SHP77 (cell line): ENCODE measurements around the gene RHO.
"Not testable (repeated sequence)": the region's sequence is repeated elsewhere in the genome, so short reads cannot be mapped to it uniquely, and the experiment has no call there.

ENCODE experiments used
- DNase-seq, 2 experiments: peaks; one replicate each; lab custom pipeline; 2025; lab: John Stamatoyannopoulos, UW

RHO gene

DNA sequence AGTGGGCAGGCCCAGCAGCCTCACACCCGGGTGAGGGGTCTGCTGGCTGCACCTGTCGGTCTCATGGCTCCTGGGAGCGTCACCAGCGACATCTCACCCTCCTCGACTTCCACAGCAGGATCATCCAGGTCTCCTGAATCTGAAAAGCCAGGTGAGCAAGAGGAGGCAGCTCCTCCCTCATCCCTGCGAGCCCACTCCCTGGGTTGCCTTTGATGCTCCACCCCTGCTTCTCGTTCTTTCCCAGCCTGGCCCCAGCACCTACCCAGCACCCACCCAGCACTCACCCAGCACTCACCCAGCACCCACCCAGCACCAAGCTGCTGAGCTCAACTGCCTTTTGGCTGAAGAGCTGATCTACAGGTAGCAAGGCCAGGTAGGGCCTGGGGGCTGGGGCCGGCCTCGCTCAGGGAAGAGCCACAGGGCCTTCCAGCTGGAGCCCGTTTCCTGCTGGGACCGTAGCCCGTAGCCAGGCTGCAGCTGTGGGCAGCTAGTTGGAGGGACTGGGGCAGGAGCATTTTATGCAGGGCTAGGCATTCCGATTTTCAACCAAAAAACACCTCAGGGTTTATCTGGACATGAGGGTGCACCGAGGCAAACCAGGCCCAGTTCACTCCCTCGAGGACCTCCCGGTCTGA is 14.8 kb downstream of the RHO start, which contains the start of gene H1-8:
H1-8 (plus strand) TSS at position 20 of the 635 bp plus-strand sequence; CDS start at position 64, 44 bp downstream.
- DNase-seq, result no peak

DNA sequence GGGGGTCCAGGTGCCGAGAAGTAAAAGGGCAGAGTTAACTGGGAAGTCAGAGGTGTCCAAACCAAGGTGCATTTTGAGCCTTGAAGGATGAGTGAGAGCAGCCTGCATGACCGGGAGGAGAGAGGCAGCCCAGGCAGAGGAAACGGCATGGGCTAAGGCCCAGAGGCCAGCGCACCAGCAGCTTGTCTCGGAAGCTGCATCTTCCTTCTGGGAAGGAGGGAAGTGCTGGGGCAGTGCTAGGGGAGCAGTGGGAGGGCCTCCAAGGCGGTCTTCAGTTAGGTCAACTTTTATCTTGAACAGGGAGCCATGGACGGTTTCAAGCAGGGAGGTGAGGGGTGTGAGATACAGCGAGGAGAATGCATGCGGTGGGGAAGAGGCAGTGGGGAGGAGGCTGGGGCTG is 15.6 kb downstream of the RHO start:
- DNase-seq, result no peak

DNA sequence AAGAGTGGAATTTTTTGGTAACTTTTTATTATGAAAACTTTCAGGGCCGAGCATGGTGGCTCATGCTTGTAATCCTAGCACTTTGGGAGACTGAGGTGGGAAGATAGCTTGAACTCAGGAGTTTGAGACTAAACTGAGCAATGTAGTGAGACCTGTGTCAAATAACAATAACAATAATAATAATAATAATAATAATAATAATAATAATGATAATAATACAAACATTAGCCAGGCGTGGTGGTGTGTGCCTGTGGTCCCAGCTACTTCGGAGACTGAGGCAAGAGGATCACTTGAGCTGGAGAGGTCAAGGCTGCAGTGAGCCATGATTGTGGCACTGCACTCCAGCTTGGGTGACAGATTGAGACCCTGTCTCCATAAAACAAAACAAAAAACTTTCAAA is 17.5 kb downstream of the RHO start:
- DNase-seq, result not testable (repeated sequence)

DNA sequence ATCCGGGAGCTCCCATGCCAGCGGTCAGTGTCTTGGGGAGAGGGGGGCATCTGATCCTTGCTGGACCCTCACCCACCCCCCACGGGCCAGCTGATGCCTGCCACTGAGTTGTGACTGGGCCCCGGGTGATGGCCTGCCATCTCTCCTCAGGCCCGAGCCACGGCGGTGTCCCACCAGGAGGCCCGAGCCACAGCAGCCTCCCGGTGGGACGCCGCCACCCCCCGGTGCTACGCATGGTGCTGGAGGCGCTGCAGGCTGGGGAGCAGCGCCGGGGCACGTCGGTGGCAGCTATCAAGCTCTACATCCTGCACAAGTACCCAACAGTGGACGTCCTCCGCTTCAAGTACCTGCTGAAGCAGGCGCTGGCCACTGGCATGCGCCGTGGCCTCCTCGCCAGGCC is 18.8 kb downstream of the RHO start:
- DNase-seq, result no peak

DNA sequence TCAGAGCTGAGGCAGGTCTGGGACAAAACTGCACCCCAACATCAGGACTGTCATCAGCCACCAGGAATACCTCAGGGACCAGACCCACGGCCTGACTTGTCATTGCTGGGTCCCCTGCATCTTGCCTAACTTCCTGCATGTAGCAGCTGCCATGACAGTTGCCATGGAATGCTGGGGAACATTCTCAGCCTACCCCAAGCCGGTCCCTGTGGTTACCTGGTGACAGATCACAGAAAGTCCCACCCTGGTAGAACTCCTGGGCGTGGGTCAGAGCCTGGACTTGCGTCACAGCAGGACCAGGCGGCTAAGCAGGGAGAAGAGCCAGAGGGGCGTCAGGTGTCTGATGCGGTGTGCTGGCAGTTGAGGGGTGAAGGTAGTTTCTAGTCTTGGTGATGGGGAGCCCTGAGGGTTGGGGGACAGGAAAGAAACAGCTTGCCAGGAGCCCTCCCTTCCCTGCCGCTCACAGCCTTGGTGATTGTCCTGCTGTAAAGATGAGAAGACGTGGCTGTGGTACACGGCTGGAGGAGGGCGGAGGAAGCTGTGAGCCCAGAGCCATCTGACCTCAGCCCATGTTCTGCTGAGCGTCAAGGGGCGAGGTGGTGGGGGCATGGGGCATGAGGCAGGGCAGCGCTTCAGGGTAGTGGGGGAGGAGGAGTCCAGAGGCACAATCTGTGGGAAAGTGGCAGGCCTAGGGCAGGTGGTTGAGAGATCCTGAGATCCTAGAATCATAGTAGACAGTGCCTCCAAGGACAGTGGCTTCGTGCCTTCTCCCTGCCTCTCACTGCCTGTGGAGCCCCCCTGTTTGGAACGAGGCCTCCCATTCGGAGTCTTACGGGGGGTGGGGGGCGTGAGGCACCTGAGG is 19.9 kb downstream of the RHO start:
- DNase-seq, result no peak

DNA sequence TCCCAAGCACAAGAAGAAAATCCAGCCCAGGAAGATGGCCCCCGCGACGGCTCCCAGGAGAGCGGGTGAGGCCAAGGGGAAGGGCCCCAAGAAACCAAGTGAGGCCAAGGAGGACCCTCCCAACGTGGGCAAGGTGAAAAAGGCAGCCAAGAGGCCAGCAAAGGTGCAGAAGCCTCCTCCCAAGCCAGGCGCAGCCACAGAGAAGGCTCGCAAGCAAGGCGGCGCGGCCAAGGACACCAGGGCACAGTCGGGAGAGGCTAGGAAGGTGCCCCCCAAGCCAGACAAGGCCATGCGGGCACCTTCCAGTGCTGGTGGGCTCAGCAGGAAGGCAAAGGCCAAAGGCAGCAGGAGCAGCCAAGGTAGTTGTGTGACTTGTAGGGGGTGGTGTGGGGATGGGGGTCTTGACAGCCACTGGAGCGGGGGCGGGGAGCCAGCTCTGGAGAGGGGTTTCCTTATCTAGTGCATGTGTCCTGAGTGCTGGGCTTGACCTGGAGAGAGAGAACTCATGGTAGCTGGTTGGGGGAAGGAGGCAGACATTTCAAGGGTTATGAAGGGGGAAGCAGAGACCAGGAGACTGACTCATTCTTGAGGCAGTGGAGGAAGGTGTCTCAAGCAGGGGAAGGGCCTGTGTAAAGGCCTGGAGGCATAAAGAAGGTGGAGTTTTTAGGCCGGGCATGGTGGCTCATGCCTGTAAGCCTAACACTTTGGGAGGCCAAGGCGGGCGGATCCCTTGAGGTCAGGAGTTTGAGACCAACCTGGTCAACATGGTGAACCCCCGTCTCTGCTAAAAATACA is 20.8 kb downstream of the RHO start:
- DNase-seq, result no peak

DNA sequence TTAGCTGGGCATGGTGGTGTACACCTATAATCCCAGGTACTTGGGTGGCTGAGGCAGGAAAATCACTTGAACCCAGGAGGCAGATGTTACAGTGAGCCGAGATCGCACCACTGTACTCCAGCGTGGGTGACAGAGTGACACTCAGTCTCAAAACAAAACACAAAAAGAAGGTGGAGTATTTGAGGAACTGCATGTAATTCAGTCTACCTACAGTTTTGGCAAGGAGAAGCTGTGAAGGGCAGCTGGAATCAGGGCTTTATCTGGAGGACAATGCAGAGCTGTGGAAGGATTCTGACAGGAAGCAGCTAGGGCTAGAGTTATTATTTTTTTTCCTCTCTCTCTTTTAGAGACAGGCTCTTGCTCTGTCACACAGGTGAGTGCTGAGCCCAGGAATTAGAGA is 21.4 kb downstream of the RHO start:
- no peak for DNase-seq

DNA sequence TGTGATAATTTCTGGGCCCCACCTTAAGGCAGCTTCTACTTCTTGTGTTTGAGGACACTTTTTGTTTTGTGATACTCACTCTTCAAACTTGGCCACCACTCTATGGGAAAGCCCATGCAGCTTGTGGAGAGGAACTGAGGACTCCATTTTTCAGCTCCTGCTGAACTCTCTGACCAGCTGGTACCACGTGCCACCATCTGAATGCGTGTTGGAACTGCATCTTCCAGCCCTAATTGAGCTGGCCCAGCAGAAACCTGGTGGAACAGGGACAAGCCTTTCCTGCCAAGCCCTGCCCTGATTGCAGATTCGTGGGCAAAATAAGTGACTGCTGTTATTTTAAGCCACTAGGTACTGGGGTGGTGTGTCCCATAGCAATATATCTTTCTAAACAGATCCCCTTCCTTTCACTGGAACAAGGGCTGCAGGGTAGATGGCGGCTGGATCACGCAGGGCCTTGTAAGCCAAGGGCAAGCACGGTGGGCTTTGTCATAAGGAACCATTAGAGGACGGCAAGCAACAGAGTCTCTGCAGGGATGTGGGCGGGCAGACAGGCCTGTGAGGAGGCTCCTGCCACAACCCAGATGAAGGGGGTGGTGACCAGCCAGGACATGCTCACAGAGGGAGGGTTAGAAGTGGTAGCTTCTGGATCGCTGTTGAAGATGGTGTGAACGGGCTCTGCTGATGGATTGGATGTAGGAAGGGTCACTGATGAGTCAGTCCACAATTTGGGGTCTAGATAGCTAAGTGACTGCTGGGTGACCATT is 24.0 kb downstream of the RHO start:
- no peak for DNase-seq

DNA sequence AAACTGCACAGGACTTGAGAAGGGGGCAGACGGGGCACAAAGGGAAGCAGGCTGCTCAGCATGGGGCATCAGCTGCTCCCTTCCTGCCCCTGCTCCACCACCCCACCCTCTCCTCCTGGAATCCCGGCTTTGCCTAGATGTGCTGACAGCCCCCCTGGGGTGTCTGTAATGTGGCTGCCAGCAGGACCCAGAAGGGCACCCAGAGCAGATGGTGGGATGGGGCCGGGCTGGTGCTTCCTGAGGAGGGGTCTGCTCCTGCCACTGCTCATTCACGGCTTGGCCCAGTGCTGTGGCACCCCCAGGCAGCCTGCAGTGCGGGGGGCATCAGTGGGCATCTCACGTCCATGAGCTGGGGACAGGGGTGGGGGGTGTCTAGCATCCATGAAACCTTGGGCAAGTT is 24.7 kb downstream of the RHO start:
- DNase-seq, result no peak

DNA sequence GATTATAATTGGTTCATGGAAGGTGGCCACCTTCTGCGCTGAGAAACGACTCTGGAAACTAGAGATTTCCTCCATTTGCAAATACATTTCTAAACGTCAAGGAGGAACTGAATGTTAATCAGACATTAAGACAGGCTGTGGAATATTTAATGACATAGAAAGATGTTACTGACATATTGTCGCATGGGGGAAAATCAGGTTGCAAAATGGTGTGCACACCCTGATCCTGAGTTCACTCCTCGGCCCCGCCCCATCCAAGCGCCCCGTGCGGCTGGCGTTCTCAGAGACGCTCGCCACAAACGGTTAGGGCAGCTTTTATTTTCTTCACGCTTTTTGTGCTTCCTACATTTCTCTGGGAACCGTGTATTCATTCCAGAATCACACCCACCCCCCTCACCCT is 25.3 kb downstream of the RHO start:
- DNase-seq, result no peak

DNA sequence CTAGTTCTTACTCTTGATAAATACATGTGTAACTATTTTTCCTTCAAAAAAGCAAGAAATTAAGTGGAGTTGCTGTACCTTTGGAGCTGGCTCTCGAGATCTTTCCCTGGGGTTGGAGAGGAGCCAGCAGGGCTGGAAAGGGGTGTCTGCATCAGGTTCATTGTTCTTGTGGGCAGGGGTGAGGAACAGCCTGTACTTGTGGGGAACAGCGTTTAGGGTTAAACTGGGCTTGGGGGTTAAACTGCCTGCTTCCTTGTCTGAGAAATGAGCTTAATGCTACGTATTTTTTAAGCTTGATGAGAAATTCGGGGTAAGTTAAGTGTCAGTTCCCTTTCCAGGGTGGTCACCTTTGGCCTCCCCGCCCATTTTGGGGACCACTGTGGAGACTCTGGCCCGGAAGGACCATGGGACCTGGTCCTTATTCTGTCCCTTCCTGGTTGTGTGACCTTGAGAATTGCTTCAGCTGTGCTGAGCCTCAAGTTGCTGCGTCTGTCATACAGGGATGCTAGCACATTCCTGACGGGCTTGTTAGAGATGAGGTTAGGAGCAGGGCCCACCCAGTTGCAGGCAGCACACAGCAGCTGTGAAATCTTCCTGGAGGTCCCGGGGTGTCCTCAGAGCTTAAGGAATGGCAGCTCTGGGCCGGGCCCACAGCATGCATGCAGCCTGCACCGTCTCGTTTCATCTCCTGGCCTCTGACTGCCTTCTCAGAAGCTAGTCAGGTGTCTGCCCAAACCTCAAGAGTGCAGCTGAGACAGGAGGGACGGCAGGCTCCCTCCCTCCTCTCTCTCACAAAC is 26.1 kb downstream of the RHO start:
- DNase-seq, result no peak

DNA sequence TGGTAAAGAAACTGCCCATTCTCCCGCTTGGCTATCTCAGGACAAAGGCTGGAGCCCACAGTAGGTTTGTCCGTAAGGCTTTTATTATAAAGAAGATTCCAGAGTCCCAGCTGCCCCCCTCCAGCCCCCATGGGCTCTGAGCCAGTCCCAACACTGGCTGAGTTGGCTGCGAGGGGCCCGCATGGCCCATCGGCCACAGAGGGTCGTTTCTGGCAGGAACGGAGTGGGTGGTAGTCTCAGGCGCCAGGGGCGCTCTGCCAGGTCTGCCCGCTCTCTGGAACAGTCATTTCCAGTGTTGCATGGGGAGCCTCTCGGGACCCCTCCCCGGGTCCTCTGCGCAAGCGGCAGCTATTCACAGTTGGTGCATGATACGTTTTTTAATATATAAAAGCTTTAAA is 26.7 kb downstream of the RHO start:
- no peak for DNase-seq

DNA sequence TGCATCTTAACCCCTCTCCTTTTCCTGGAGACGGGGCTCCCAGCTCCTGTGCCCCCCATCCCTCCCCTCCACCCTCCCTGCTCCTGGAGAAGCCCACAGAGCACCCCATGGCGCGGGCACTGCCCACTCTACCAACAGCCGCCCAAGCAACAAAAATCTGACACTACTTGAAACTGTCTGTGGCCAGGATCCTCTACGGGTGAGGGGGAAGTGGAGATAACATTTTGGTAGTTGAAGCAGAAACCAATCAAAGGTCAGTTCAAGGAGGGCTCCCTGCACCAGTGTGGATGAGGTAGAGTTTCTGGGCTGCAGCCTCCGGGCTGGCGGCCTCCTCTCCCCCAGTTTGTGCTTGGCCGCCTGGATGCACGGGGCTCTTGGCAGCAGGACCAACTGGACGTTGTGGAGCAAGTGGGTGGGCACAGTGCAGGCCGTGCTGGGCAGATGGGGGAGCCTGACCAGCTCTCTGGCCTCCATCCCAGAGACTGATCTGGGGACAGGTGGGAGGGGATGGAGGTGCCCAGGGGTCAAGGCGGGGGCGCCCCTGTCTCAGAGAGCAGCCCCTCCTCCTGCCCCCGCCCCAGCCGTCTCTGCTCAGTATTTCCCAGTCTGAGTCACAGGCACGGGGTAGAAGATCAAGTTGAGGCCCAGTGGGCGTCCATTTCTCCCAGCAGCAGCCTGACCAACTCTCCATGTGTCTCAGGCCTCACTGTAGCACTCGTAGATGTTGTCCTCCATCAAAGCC is 27.3 kb downstream of the RHO start:
- no peak for DNase-seq

DNA sequence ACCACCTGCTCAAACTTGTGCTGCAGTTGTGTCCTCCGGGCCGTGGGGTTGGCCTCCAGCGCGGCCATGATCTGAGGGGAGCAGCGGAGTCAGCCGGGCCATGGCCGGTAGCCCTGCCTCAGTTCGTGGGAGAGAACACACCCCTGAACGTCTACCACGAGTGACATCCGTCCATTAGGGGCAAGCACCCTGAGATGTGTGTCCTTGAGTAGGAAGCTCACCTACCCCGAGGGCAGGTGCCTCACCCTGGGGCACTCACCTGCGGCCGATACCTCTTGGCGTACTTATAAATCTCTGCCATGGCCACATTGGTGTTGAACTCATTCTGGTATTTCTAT is 27.9 kb downstream of the RHO start:
- DNase-seq, result no peak

DNA sequence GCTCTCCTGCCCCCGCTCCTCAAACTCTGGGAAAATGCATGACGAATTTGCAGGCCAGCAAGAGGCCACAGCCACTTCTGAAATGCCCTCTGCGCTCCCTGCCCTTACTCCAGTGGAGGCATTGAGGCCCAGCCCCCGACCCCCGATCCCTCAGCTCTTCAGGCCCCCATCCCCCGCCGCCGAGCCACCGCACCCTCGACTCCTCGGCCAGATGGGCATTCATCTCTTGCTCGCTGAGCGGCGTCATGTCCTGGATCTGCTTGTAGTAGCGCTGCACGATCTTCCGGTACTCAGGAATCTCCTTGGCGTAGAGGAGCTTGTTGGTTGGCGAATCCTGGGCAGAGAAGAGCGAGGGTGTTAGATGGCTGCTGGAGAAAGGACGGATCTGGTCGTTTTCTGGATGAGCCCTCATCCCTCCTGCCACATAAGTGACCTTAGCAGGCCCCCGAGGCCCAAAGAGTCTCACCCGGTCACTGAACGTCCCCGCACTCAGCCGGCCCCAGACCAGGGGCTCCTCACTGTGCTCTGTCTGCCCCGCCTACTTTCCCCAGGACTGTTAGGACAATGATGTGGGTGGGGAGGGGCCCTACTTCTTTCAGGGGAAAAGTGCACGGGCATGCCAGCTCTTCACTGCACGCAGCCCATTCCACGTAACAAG is 28.6 kb downstream of the RHO start:
- no peak for DNase-seq

DNA sequence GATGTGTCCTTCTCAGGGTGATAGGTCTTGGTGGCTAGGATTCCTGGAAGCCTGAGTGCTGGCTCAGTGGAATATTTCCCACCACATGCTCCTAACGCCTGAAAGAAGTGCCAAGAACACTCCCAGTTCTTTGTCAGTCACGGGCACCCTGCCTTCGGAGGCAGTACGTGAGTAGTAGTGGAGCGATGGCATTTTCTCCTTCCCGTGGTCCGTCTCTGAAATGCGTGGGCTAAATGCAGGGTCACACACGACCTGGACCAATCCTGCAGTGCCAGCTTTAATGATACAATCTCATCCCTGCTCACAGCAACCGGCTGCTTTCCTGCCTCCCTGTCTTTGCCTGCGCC is 29.1 kb downstream of the RHO start:
- DNase-seq, result no peak

DNA sequence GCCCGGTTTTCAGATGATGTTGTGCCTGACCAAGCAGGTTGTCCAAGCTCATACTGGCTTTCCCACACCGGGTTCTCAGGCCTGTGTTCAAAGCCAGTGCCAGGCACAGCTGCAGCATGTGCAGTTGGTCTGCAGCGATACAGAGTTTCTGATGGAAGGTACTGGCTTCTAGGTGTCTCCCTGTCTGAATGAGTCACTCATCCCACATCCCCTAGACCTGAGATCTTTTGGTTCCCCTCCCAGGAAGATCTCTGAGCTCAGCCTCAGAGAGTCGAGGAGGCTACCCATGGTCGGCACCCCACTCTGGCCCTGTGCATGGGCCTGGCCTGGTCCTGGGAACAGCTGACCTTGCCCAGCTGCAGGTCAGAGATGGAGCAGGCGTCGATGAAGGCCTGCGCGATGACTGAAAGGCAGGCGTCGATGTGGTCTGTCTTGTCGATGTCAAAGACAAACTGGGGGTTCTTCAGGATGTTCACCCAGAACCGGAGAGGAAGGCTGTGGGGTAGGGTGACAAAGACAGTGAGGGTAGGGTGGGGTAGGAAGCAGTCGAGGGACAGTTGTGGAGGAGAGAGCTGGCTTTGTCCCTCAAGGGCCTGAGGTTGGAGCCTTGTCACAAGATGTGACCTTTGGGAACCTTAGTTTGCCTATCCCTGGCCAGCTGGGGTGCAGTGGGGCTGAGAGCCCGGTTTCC is 29.8 kb downstream of the RHO start:
- DNase-seq, result no peak

DNA sequence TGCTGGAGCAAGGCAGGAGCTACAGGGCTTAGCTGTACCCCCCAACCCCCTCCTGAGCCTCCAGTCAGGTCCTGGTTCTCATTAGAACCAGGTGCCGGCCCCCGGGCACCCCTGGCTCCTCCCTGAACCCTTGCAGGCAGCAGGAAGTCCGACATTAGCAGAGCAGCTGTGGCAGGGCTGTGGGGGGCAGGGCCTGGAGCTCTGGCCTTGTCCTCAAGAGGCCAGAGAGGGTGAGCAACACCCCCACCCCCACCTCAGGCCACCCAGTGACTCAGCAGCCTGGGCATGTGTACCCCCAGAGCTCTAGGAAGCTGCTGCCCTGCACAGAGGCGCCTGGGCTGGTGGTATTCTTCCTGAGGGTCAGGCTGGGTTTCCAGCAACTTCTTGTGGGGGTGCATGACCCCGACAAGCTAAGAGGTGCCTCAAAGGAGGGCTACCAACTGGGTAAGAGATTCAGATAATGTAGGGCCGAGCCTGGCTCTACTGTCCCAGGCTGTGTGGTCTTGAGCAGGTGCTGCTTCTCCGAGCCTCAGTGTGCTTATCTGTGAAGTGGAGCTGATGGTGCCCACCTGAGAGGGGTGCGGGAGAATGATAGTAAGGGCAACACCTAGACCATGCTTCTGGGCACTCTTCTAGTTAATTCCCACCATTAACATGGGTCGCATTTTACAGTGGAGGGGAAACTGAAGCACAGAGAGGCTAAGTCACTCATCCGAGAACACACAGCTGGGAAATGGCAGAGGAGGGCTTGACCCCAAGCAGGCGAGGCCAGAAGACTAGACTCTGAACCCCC is 30.5 kb downstream of the RHO start:
- DNase-seq, result no peak

DNA sequence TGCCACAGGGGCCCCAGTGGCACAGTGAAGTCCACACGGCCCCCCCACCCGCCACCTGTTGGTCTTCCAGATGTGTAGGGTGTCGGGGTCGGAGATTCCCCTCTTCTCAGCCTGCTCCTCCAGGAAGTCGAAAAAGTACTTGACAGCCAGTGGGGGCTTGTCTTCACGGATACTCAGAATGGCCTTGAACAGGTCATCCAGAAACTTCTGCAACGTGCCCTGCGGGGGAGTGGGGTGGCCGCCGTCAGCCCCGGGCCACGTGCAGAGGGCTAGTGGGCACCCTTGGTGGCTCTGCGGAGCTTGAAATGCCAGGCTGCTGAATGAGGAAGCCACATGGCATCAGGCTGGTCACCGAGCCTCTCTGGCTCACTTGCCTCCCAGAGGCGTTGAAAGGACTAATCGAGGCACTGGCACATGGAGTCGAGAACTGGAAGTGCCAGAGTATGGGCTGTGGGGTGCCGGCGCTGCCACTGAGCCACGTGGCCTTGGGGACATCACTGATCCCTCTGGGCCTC is 31.2 kb downstream of the RHO start:
- DNase-seq, result no peak
